ENCODE data around the gene SOX15.

The SOX15 gene

GRCh38 chr17:7589204-7589868, 558 bp downstream of the SOX15 start:
- in situ Hi-C loops (cut with MboI; ENCODE audit: low sequenced_read_pairs, unreplicated experiment): no loop called here
- peak; percentile 82 for TF ChIP-seq CTCF (IDR thresholded peaks at IDR 0.05; ENCODE audit: borderline replicate concordance, control extremely low read depth, extremely low read depth, insufficient read depth, missing control alignments)
- DNase-seq (ENCODE audit: low spot score): peak; percentile 88

GRCh38 chr17:7588553-7589203, 1.2 kb downstream of the SOX15 start:
- TF ChIP-seq CTCF (IDR thresholded peaks at IDR 0.05; ENCODE audit: borderline replicate concordance, control extremely low read depth, extremely low read depth, insufficient read depth, missing control alignments): no peak
- DNase-seq (ENCODE audit: low spot score): no peak
- in situ Hi-C loops (cut with MboI; ENCODE audit: low sequenced_read_pairs, unreplicated experiment): no loop called here

- no peak for TF ChIP-seq CTCF (IDR thresholded peaks at IDR 0.05; ENCODE audit: borderline replicate concordance, control extremely low read depth, extremely low read depth, insufficient read depth, missing control alignments)
- in situ Hi-C loops (cut with MboI; ENCODE audit: low sequenced_read_pairs, unreplicated experiment): no loop called here
- no peak for DNase-seq (ENCODE audit: low spot score)
These were observed 2.3 kb downstream of the SOX15 start for GRCh38 chr17:7587420-7588151.

- in situ Hi-C loops (cut with MboI; ENCODE audit: low sequenced_read_pairs, unreplicated experiment): no loop called here
- TF ChIP-seq CTCF (IDR thresholded peaks at IDR 0.05; ENCODE audit: borderline replicate concordance, control extremely low read depth, extremely low read depth, insufficient read depth, missing control alignments): peak; percentile 8
- DNase-seq (ENCODE audit: low spot score): no peak
These were observed 3.0 kb downstream of the SOX15 start for GRCh38 chr17:7586673-7587419.

- in situ Hi-C loops (cut with MboI; ENCODE audit: low sequenced_read_pairs, unreplicated experiment): no loop called here
These were observed 6.4 kb downstream of the SOX15 start, which contains the start of gene MPDU1 for GRCh38 chr17:7583253-7584109. MPDU1 (plus strand) TSS chr17:7583852; CDS start chr17:7583863, 11 bp downstream.

More at GRCh38 chr17:7583253-7584109, 6.4 kb downstream of the SOX15 start, which contains the start of gene MPDU1:
- DNase-seq (ENCODE audit: low spot score): peak; percentile 94
- TF ChIP-seq CTCF (IDR thresholded peaks at IDR 0.05; ENCODE audit: borderline replicate concordance, control extremely low read depth, extremely low read depth, insufficient read depth, missing control alignments): no peak

All from GM13976 (cell line).